Measurements from ENCODE around the gene AKR1D1. TPM values are rescaled to one million over a fixed set of nuclear protein-coding genes. Genes with fewer than 3 reads are reported as not detected.

The AKR1D1 gene
- total RNA-seq, 1 experiment from 2014 or later, result not detected

GRCh38 chr7:138162236-138162635, 86.0 kb downstream of the AKR1D1 start:
- no peak for DNase-seq
- Mint-ChIP-seq H3K4me3 (ENCODE audit: low read depth, unreplicated experiment) (no peak overlapping the region), H3K36me3 (ENCODE audit: insufficient read depth, unreplicated experiment) (no peaks in the 10 kb centered on the region), H3K4me1 (ENCODE audit: low read depth, unreplicated experiment) (no peaks in the 10 kb centered on the region), H3K27me3 (ENCODE audit: unreplicated experiment) (no peaks in the 10 kb centered on the region), H3K27ac (ENCODE audit: unreplicated experiment) (no peak overlapping the region), H3K9me3 (ENCODE audit: low read depth, unreplicated experiment) (peaks cover 6% of the 10 kb centered on the region)
- BruUV-seq (replicated peaks), result no TSS peak
- intact Hi-C loops (cut with micrococcal nuclease; ENCODE audit: unreplicated experiment), result loop anchor here (5.0 kb wide), 3 partner anchors 235 to 705 kb away; no protein-coding TSS in a partner anchor
- CTCF ChIA-PET, result interaction anchor here (1.1 to 1.5 kb wide), 2 partner anchors 300 to 577 kb away, joined by 4 to 39 read pairs; no protein-coding TSS in a partner anchor
- TF ChIP-seq CTCF (IDR thresholded peaks at IDR 0.05; ENCODE audit: unreplicated experiment), result no peak

- CTCF ChIA-PET, result no interaction called here
- no peaks in the 10 kb centered on the region for H3K36me3 Mint-ChIP-seq (ENCODE audit: insufficient read depth, unreplicated experiment)
- BruUV-seq (replicated peaks), result no TSS peak
- no peaks in the 10 kb centered on the region for H3K4me1 Mint-ChIP-seq (ENCODE audit: low read depth, unreplicated experiment)
- H3K4me3 Mint-ChIP-seq (ENCODE audit: low read depth, unreplicated experiment), result no peak overlapping the region
- no peak for DNase-seq
- H3K27ac Mint-ChIP-seq (ENCODE audit: unreplicated experiment), result no peak overlapping the region
- TF ChIP-seq CTCF (IDR thresholded peaks at IDR 0.05; ENCODE audit: unreplicated experiment), result no peak
- peaks cover 6% of the 10 kb centered on the region for H3K9me3 Mint-ChIP-seq (ENCODE audit: low read depth, unreplicated experiment)
- intact Hi-C loops (cut with micrococcal nuclease; ENCODE audit: unreplicated experiment), result loop anchor here (5.0 kb wide), 3 partner anchors 234 to 704 kb away; no protein-coding TSS in a partner anchor
- H3K27me3 Mint-ChIP-seq (ENCODE audit: unreplicated experiment), result no peaks in the 10 kb centered on the region
Measured at GRCh38 chr7:138163800-138164199, 87.5 kb downstream of the AKR1D1 start.

- CTCF ChIA-PET, result interaction anchor here (0.6 kb wide), 1 partner anchor 74 kb away, joined by 6 read pairs; no protein-coding TSS in a partner anchor
- Mint-ChIP-seq H3K27me3 (ENCODE audit: unreplicated experiment) (no peaks in the 10 kb centered on the region), H3K4me1 (ENCODE audit: low read depth, unreplicated experiment) (no peaks in the 10 kb centered on the region), H3K9me3 (ENCODE audit: low read depth, unreplicated experiment) (peaks cover 6% of the 10 kb centered on the region), H3K36me3 (ENCODE audit: insufficient read depth, unreplicated experiment) (no peaks in the 10 kb centered on the region), H3K27ac (ENCODE audit: unreplicated experiment) (no peak overlapping the region), H3K4me3 (ENCODE audit: low read depth, unreplicated experiment) (no peak overlapping the region)
- no TSS peak for BruUV-seq (replicated peaks)
- DNase-seq, result no peak
- intact Hi-C loops (cut with micrococcal nuclease; ENCODE audit: unreplicated experiment), result loop anchor here (5.0 kb wide), 3 partner anchors 232 to 702 kb away; no protein-coding TSS in a partner anchor
- TF ChIP-seq CTCF (IDR thresholded peaks at IDR 0.05; ENCODE audit: unreplicated experiment), result no peak
Measured at GRCh38 chr7:138164804-138165203, 88.5 kb downstream of the AKR1D1 start.

DNA sequence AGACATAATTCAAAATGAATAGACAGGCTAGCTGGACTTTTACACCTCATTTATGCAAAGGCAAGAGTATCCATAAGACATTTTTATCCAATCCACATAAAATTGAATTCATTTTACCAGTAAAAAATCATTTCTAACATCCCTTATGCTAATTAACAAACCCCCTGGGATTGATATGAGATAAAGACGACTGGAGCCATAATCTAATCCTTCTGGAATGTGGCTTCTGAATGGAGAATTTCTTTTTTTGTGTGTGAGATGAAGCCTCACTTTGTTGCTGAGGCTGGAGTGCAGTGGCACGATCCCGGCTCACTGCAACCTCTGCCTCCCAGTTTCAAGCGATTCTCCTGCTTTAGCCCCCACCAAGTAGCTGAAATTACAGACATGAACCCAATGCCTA, 90.4 kb downstream of the AKR1D1 start:
- Mint-ChIP-seq H3K36me3 (ENCODE audit: insufficient read depth, unreplicated experiment) (no peaks in the 10 kb centered on the region), H3K27me3 (ENCODE audit: unreplicated experiment) (no peaks in the 10 kb centered on the region), H3K4me1 (ENCODE audit: low read depth, unreplicated experiment) (no peaks in the 10 kb centered on the region), H3K27ac (ENCODE audit: unreplicated experiment) (no peak overlapping the region), H3K4me3 (ENCODE audit: low read depth, unreplicated experiment) (no peak overlapping the region), H3K9me3 (ENCODE audit: low read depth, unreplicated experiment) (peaks cover 8% of the 10 kb centered on the region)
- no peak for TF ChIP-seq CTCF (IDR thresholded peaks at IDR 0.05; ENCODE audit: unreplicated experiment)
- BruUV-seq (replicated peaks), result no TSS peak
- intact Hi-C loops (cut with micrococcal nuclease; ENCODE audit: unreplicated experiment), result no loop called here
- no peak for DNase-seq
- CTCF ChIA-PET, result no interaction called here

All from Calu3 (cell line).